GM12873 (cell line): ENCODE results near the gene DNAH2.

Source experiments
- CTCF ChIP-seq: IDR thresholded peaks from 2 replicates; pipeline ENCODE4 v1.5.1; 2012; ENCODE audit warnings: low read depth, mild to moderate bottlenecking, moderate library complexity, low read length, control low read depth; ENCODE audit not compliant: insufficient read depth; ENCODE audit errors: missing control alignments

DNAH2 gene

DNA sequence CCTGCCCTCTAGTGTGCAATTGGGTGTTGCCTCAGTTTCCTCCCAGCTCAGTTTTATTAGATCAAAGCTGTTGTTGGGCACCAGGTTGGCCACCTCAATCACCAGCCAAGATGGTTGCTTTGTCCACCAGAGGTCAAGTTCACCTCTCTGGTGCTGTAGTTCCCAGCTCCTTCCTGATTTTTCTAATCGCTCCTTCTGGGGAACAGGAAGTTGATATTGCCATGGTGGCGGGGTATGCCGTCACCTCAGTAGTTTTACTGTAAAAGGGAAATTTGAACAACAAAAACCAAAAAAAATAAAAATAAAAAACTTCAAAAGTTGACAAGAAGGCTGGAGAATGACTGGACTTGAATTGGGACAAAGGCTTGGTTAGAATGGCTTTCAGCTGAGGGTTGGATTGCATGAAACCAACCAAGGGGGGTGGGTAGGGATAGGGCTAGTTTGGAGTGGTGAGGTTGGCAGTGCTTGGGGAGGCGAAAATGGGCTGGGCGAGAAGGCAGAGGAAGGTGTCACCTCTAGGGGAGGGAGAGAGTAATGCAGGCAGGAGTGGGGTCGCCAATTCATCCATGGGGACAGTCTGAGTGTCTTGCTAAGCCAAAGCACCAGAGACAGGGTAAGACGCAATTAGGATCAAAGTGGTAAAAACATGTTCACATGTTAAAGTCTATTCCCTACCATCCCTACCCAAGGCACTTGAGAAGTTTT lies 6.3 kb upstream of the DNAH2 start:
- peak; percentile 60 for TF ChIP-seq CTCF

DNA sequence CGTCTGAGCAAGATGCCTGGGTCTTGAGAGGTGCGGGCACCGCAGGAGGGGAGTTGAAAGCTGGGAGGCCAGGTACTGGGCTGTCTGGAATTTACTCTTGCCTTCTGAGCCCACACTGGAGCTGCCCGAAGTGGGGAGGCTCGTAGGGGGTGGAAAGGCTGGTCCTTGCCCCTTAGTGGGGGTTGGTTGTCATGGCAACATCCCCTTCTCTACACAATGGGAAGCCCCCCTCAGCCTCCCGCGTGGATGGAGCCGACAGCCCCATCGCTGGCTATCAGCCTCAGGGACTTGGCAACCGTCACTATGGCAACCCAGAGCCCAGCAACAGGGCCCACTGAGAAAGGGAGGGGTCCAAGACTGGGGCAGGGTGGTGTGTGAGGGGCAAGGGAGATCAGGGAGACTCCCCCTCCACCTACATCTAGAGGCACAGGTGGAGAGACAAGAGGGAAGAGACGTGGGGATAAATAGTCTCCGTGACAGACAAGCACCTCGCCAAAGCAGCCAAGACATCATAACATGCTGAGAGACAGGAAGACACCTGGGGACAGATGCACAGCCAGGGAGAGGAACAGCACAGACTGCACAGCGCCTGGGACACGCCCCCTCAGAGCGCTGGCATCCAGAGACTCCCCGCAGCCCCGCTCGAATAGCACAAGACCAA lies 5.3 kb upstream of the DNAH2 start:
- TF ChIP-seq CTCF: no peak

- TF ChIP-seq CTCF: no peak
These were observed 3.8 kb upstream of the DNAH2 start for GRCh38 chr17:7713782-7714181.

GRCh38 chr17:7714721-7715594 lies 2.6 kb upstream of the DNAH2 start:
- no peak for TF ChIP-seq CTCF

- TF ChIP-seq CTCF: no peak
These were observed 1.3 kb upstream of the DNAH2 start for GRCh38 chr17:7715936-7716886.

DNA sequence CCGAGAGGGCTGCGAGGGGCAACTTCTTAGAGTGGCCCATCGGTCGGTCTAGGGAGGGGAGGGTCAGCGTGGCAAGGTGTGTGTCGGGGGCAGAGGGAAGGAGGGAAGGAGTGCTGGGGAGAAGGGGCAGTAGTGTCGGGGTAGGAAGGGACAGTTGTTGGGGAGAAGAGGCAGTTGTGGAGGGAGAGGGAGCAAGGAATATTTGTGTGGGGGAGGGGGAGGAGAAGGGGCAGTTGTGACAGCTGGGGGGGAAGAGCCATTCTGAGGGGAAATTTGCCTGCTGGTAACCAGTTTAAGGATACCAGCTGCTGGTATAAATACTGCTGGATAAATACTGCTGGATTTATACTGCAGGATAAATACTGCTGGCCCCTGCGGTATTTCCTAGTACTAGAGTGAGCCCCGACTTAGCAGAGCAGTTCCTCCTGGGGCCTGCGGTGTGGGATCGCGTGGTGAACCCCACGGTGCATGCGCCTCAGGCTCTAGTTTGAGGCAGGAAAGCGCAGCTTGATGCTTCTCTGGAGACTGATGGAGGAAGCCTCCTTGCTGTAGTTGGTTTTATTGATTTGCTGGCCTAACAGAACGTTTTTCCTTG lies 309 bp downstream of the DNAH2 start:
- no peak for TF ChIP-seq CTCF
